HT1080 (cell line): Measurements from ENCODE around the gene DIS3L2. TPM values are rescaled to one million over a fixed set of nuclear protein-coding genes. Genes with fewer than 3 reads are reported as not detected.

Source experiments
- DNase-seq: peaks from one replicate; pipeline ENCODE4 v3.0.0-alpha.2; 2015; ENCODE audit warnings: low read depth
- polyA plus RNA-seq, 2 experiments: library from polyadenylated mRNA; depleted of rRNA; stranded (reverse); fragments of >200 nt; gene quantifications; 2 replicates each; pipeline ENCODE4 v1.2.3, GENCODE V29; 2015
- total RNA-seq: library from RNA; depleted of rRNA; stranded (reverse); fragments of >200 nt; shearing (Covaris generic); gene quantifications from 2 replicates; pipeline ENCODE4 v1.2.3, GENCODE V29; 2014; rRNA removed

Gene DIS3L2, protein sequence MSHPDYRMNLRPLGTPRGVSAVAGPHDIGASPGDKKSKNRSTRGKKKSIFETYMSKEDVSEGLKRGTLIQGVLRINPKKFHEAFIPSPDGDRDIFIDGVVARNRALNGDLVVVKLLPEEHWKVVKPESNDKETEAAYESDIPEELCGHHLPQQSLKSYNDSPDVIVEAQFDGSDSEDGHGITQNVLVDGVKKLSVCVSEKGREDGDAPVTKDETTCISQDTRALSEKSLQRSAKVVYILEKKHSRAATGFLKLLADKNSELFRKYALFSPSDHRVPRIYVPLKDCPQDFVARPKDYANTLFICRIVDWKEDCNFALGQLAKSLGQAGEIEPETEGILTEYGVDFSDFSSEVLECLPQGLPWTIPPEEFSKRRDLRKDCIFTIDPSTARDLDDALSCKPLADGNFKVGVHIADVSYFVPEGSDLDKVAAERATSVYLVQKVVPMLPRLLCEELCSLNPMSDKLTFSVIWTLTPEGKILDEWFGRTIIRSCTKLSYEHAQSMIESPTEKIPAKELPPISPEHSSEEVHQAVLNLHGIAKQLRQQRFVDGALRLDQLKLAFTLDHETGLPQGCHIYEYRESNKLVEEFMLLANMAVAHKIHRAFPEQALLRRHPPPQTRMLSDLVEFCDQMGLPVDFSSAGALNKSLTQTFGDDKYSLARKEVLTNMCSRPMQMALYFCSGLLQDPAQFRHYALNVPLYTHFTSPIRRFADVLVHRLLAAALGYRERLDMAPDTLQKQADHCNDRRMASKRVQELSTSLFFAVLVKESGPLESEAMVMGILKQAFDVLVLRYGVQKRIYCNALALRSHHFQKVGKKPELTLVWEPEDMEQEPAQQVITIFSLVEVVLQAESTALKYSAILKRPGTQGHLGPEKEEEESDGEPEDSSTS
- 25.7 and 26.2 TPM in 2 replicates for total RNA-seq
- 15.3 TPM in 2 replicates for polyA plus RNA-seq (2015; cell fraction: cytosol; rRNA removed)
- polyA plus RNA-seq (2015; cell fraction: nucleus; rRNA removed), result 47.2 and 56.4 TPM in 2 replicates

DNA sequence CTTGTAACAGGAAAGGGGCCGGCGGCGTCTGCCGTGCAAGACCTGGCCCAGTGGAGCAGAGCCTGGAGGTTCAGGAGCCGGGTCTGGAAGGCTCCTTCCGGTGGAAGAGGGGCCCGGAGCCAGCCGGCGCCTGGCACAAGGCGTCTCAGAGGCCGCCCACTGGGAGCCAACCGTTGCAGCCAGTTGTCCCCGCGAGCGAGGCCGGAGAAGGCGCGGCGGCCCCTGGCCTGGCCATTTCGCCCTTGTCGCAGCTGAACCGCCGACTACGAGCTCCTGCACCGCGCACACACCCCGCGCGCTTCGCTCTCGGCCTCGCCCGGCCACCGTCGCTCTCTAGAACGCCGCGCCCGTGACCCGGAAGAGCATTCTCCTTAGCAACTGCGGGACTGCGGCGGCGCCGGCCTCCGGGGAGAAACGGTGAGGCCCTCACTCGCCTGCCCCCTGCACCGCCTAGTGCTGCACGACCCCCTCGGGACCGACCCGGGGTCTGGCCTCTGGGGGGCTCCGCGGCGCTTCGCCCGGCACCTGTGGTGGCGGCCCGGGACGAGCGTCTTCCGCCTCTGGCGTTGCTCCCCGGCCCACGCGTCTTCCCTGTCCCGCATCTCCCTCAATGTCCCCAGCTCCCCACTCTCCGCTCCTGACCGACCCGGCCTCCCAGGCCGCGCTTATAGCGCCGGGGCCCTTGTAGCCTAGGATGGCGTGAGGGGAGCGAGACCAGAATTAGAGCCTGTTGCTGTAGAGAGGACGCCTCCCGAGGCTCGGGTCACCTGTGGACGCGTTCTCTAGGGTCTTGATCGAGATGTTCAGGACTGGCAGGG, at the start of gene DIS3L2:
Gene DIS3L2 (plus strand): TSS at position 365 of the 818 bp plus-strand sequence. CDS start 53,215 bp downstream, outside the sequence.
- DNase-seq, result peak; percentile 81

GRCh38 chr2:231914077-231914690, 47.3 kb upstream of the DIS3L2 start:
- DNase-seq, result no peak

DNA sequence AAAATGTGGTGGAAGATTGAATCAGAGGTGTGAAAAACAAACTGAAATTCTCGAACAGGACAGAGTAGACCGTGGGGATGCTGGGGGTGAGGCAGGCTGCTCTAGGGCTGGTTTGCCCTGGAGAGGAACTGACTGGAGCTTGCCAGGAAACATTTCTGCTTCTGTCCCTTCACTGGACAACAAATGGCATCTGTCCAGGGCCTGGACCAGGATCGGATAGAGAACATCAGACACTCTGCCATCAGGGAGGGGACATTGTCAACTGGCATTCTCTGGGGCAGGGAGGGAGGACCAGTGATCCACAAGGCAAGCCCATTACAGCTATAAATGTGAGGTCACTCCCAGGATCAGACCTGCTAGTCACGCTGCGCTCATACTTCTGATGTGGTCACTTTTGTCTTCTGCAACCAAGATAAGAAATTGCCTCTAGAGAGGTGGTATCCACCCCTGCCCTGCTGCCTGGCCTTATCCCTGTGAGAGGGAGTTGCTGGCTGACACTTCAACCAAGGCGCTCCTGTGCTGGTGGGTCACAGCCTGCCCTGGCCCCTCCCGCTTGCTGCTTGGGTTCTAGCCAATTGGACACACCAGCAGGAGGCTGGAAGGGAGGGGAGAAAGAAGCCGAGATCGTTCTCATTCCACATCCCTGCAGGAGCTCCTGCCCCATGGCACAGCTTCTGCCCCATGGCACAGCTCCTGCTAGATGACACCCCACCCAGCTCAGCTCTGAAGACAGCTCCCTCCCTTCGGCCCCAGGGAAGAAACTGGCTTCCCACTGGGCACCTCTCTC, 44.0 kb upstream of the DIS3L2 start:
- no peak for DNase-seq

DNA sequence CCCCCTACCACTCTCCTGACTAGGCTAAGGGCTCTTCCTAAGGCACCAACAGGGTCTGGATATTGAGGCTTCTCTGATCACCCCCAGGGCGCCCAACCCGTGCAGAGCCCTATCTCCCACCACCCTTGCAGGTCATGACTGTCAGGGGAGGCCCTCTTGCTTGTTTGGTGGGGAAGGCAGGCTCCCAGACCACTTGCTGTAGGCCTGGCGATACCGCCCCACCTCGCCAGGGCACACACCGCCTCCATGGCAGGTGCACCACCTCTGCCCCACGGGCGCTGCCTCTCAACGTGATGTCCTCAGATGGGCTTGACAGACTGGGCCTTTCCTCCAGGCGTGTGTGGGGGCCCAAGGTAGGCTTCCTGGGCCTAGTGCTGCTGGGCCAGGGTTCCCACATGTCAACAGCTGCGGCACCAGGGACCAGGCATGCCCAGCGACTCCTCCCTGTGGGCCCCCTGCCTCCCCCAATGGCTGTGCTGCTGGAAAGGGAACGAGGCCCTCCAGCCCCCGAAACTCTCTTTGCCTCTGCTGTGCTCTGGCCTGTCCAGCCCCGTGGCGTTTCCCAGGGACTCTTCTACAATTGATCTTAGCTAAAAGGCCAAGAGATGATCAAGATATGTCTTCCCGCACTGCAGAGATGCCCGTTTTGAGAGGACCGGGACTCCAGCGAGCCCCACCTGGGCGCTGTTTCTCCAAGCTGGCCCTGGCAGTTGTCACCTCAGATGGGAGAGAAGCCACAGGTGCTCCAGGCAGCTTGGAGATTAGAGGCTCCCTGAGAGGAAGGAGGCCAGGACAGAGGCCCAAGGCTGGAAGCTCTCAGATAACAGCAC, 42.8 kb upstream of the DIS3L2 start:
- DNase-seq, result no peak

DNA sequence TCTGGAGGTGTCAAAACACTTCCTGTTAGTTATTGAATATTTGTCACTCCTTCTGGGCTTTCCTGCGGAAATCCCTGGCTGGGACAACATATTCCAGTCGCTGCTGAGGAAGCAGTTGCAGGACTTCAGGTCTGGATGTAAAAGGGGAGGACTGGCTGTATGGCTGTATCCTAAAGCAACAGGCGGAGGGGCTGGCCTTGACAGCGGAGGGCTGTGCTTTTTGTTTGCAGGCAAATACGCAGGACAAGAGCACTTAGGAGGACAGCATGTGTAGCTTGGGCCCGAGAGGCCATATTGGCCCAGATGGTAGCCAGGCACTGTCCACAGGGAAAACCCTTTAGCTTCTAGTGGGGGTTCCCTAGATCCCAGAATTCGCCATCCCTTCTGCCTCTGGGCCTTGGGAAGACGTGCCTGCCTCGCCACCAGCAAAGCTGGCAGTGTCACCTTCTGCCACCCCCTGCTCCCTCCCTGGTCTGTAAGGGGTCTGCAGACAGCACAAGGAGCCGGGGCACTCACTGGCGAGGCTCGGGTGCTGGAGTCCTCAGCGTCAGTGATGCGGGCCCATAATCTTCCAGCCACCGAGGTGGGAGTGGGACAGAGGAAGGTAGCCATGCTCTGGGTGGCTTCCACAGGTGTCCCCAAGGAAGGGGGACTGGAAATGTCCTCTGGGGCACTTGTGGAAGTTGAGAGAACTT, 42.0 kb upstream of the DIS3L2 start:
- DNase-seq, result no peak

GRCh38 chr2:231920366-231920765, 41.1 kb upstream of the DIS3L2 start:
- DNase-seq, result no peak

- no peak for DNase-seq
Observed at GRCh38 chr2:231920795-231921194, 40.7 kb upstream of the DIS3L2 start.

- DNase-seq, result no peak
Observed at GRCh38 chr2:231922311-231923009, 39.1 kb upstream of the DIS3L2 start.

GRCh38 chr2:231923010-231923344, 38.5 kb upstream of the DIS3L2 start:
- DNase-seq, result no peak

DNA sequence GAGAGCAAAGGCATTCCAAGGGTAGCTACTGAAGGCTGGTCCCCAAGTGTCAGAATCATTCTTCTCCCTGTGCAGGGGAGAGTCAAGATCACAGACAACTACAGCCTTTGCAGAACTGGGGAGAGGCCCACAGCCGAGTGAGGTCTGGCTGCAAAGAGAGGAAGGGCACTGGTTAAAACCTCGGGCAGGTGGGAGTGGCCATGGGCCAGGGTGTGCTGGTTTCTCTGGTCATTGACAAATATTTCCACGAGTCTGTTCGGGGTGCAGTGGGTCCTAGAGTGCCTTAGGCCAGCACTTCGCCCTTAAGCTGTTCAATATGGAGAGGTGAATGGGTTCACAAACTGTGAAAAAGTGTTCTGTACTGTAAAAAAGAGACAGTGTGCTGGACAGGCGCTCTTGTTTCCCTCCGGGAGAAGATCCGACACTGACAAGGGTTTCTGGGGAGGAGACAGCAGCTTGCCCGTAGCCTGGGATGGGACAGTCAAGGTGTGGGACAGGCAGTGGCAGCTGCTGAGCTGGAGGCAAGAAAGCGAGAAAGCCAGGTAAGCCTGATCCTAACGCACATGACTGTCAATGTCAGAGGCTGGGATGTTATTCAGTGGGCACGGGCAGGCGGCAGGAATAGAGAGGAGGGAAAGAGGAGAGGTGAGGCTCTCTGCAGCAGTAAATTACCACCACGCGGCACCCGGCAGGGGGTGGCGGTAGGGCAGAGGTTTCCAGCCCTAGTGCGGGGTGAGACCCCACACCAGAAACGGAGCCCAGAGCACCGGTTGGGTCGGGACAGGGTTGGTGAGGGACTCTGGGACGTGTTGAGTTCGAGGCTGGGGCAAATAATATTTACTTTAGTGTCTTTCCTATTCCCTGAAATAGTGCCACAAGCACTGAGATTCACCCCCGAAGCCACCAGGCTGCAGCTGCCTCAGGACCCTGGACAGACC, 37.3 kb upstream of the DIS3L2 start:
- DNase-seq, result no peak

- DNase-seq, result no peak
Observed at GRCh38 chr2:231924889-231925275, 36.6 kb upstream of the DIS3L2 start.

DNA sequence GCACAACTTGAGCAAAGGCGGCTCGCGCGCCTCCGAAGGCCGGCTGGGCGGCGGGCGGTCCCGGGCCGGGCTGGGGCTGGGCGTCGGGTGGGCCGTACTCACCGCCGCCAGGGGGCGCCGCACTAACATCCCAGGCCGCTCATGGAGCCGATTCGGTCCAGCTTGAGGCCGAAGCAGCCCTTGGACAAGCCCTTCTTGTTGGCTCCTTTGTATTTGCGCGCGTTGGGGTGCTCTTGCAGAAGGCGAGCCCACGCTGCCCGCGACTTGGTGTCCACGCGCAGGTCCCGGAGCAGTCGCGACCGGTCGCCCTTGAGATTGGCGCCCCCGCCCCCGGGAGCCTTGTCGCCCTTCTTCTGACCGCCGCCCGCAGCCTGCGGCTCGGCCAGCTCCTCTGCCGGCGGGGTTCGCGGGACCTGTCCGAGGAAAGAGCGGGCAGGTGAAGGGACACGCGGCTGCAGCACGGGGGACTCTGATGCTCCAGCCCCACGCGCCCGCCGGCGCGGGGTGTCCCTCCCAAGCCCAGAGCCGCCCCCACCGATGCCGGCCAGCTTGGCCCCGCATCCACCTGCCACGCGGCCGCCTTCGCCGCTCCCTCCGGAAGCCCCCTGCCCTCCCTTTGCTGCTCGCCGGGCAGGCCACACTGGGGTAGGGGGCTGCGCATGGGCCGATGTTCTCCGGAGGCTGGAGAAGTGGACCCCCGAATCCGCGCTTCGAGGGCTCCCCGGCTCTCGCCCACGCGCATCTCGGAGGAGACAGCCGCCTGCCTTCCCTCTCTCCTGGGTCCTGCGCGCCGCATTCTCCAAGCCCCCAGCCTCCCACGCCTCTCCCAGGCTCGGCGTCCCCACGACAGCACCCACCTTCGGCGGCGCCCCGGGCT, 36.0 kb upstream of the DIS3L2 start:
- peak; percentile 74 for DNase-seq

- DNase-seq, result peak; percentile 59
Observed at GRCh38 chr2:231926180-231926741, 35.3 kb upstream of the DIS3L2 start, which contains the start of gene NPPC. Gene NPPC, minus strand, starts transcription at chr2:231926396. Its CDS starts 147 bp downstream, at chr2:231926249.

DNA sequence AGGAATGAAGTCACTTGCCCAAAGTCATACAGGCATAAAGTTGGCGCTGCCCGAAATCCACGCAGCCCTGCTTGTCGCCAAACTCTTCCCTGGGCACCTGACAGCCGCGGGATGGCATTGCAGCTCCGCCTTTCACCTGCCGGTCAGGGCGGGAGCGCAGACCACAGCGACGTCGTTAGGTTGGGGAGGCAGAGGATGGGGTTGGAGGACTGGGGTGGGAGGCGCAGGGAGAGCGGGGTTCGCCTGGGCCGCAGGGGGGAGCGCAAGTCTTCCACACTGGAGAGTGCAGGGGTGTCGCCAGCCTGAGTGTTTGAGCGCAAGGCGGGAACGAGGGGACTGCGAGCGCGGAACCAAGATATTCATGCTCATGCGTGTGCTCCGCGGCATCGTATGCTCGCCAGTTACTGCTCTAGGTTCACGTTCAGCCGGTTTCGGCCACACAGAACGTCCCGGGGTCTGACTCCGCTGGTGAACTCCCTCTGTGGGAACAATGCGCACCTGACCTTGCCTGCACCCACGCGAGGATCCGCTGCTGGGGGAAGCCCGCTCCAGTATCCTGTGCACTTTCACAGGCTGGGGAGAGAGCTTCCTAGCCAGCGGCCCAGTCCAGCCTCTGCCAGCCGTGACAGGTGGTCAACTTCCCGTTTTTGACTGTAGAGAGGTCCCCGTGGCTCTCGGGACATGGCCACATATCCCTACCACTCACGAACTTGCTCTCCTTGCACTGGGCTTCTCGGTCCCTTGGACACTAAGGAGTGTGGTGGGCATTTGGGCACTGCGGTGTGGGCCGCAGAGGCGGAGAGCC, 34.5 kb upstream of the DIS3L2 start:
- no peak for DNase-seq

- DNase-seq, result no peak
Observed at GRCh38 chr2:231927566-231927890, 34.0 kb upstream of the DIS3L2 start.
